ENCODE results near the gene SOX15. TPM values are rescaled to one million over a fixed set of nuclear protein-coding genes. Genes with fewer than 3 reads are reported as not detected.

The SOX15 gene
- total and polyA plus RNA-seq, 10 of the 15 experiments (the other 5 are each of a cell fraction or from before 2014, with no cell fraction given), result 0.06 to 0.53 (median 0.16) TPM; not detected in 2

DNA sequence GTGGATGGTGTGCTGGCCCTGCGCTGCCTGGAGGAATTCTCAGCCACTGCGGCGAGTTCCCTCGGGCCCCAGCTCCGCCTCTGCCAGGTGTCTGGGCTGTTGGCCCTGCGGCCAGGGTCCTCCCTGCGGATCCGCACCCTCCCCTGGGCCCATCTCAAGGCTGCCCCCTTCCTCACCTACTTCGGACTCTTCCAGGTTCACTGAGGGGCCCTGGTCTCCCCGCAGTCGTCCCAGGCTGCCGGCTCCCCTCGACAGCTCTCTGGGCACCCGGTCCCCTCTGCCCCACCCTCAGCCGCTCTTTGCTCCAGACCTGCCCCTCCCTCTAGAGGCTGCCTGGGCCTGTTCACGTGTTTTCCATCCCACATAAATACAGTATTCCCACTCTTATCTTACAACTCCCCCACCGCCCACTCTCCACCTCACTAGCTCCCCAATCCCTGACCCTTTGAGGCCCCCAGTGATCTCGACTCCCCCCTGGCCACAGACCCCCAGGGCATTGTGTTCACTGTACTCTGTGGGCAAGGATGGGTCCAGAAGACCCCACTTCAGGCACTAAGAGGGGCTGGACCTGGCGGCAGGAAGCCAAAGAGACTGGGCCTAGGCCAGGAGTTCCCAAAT is 32.6 kb downstream of the SOX15 start:
- Histone ChIP-seq H3K79me2 (ENCODE audit: control insufficient read depth, insufficient read depth, low read length) (peaks cover 9% of the 10 kb centered on the region), H2AFZ (ENCODE audit: control insufficient read depth, low read depth, low read length) (no peak overlapping the region; the same call in 1 of the 2 replicates), H3K4me2 (ENCODE audit: control insufficient read depth, insufficient read depth) (peak overlapping the region; percentile 92; the same call in 1 of the 2 replicates), H4K20me1 (ENCODE audit: control insufficient read depth, insufficient read depth) (no peaks in the 10 kb centered on the region), H3K36me3 (ENCODE audit: control insufficient read depth in 2 of 2, insufficient read depth in 2 of 2, low read length in 1 of 2) (no peaks in the 10 kb centered on the region), H3K9ac (ENCODE audit: control insufficient read depth, insufficient read depth, low read length) (peak overlapping the region; percentile 70), H3K4me3 (no peak overlapping the region), H3K27ac (ENCODE audit: control insufficient read depth, insufficient read depth) (peak overlapping the region; percentile 84; the same call in 1 of the 2 replicates), H3K27me3 (replicated peaks in 1 of 2; ENCODE audit: control insufficient read depth in 2 of 2, insufficient read depth in 2 of 2, low read length in 1 of 2) (no peaks in the 10 kb centered on the region), H3K9me3 (replicated peaks; ENCODE audit: control insufficient read depth, insufficient read depth, low read length) (no peaks in the 10 kb centered on the region), H3K4me1 (ENCODE audit: control insufficient read depth, insufficient read depth, low read length) (peaks cover 49% of the 10 kb centered on the region)
- intact Hi-C loops (cut with micrococcal nuclease; ENCODE audit: unreplicated experiment) (no loop called here), in situ Hi-C loops (cut with MboI) (loop anchor here (25.0 kb wide), 1 partner anchor 520 kb away; the partner anchor contains the start of genes SLC16A11 and SLC16A13)
- ChIA-PET RAD21 (ENCODE audit: unreplicated experiment) (interaction anchor here (1.1 to 4.9 kb wide), 4 partner anchors 10 to 202 kb away, joined by 3 to 84 read pairs (median 18); partner anchors contain the start of gene TMEM95), POLR2A (interaction anchor here (0.5 to 4.2 kb wide), 5 partner anchors 27 to 317 kb away, joined by 3 to 36 read pairs (median 7); partner anchors contain the start of genes ACAP1, MPDU1, TP53 and WRAP53), SMC1A (ENCODE audit: uncharacterized antibody, unreplicated experiment) (interaction anchor here (0.7 to 4.9 kb wide), 11 partner anchors 16 to 121 kb away, joined by 3 to 35 read pairs (median 4); partner anchors contain the start of genes CD68 and TMEM102), CTCF (interaction anchor here (0.8 to 6.2 kb wide), 5 partner anchors 11 to 201 kb away, joined by 3 to 192 read pairs (median 17); partner anchors contain the start of gene TMEM95)
- no TSS peak for BruUV-seq (replicated peaks)
- WGBS (ENCODE audit: insufficient coverage, insufficient replicate concordance, low lambda C conversion rate, missing lambda C conversion rate), result 66% methylated on average over 18 of the region's 19 CpGs
- ATAC-seq (no peak), DNase-seq (ENCODE audit: low read depth, low spot score) (no peak), FAIRE-seq (no peak)
- no peak for TF ChIP-seq CTCF (IDR thresholded peaks at IDR 0.05 in 2 of 3, conservative IDR thresholded peaks at IDR 0.05 in 1 of 3; ENCODE audit: control insufficient read depth in 2 of 3, extremely low read depth in 1 of 3, insufficient read depth in 1 of 3, low read depth in 3 of 3, low read length in 3 of 3)
- no peak for TF ChIP-seq SMC3 (IDR thresholded peaks at IDR 0.05; ENCODE audit: borderline replicate concordance, low read length)
- no peak for TF ChIP-seq ETV6 (conservative IDR thresholded peaks at IDR 0.05 in 1 of 2, IDR thresholded peaks at IDR 0.05 in 1 of 2; ENCODE audit: borderline replicate concordance in 1 of 2, low read depth in 1 of 2)
- no peak for TF ChIP-seq STAT3 (IDR thresholded peaks at IDR 0.05; ENCODE audit: low read depth, low read length)
- no peak for TF ChIP-seq IKZF2 (IDR thresholded peaks at IDR 0.05)
- no peak for TF ChIP-seq CREM (IDR thresholded peaks at IDR 0.05; ENCODE audit: low read depth)
- TF ChIP-seq, protein P1, sequence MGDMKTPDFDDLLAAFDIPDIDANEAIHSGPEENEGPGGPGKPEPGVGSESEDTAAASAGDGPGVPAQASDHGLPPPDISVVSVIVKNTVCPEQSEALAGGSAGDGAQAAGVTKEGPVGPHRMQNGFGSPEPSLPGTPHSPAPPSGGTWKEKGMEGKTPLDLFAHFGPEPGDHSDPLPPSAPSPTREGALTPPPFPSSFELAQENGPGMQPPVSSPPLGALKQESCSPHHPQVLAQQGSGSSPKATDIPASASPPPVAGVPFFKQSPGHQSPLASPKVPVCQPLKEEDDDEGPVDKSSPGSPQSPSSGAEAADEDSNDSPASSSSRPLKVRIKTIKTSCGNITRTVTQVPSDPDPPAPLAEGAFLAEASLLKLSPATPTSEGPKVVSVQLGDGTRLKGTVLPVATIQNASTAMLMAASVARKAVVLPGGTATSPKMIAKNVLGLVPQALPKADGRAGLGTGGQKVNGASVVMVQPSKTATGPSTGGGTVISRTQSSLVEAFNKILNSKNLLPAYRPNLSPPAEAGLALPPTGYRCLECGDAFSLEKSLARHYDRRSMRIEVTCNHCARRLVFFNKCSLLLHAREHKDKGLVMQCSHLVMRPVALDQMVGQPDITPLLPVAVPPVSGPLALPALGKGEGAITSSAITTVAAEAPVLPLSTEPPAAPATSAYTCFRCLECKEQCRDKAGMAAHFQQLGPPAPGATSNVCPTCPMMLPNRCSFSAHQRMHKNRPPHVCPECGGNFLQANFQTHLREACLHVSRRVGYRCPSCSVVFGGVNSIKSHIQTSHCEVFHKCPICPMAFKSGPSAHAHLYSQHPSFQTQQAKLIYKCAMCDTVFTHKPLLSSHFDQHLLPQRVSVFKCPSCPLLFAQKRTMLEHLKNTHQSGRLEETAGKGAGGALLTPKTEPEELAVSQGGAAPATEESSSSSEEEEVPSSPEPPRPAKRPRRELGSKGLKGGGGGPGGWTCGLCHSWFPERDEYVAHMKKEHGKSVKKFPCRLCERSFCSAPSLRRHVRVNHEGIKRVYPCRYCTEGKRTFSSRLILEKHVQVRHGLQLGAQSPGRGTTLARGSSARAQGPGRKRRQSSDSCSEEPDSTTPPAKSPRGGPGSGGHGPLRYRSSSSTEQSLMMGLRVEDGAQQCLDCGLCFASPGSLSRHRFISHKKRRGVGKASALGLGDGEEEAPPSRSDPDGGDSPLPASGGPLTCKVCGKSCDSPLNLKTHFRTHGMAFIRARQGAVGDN (IDR thresholded peaks at IDR 0.05), result no peak
- TF ChIP-seq, protein P2, sequence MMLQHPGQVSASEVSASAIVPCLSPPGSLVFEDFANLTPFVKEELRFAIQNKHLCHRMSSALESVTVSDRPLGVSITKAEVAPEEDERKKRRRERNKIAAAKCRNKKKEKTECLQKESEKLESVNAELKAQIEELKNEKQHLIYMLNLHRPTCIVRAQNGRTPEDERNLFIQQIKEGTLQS (IDR thresholded peaks at IDR 0.05; ENCODE audit: borderline replicate concordance, extremely low read depth, low read depth, low read length), result no peak
- TF ChIP-seq CHD2 (IDR thresholded peaks at IDR 0.05; ENCODE audit: borderline replicate concordance, low read depth, low read length), result no peak
- no peak for TF ChIP-seq ZZZ3 (IDR thresholded peaks at IDR 0.05; ENCODE audit: control insufficient read depth, insufficient read length, low read depth)
- TF ChIP-seq KDM1A (IDR thresholded peaks at IDR 0.05; ENCODE audit: borderline replicate concordance), result no peak
- TF ChIP-seq MYB (IDR thresholded peaks at IDR 0.05; ENCODE audit: borderline replicate concordance, low read depth, low read length), result no peak
